HG03025 (cell line): Measurements from ENCODE around the gene LRIT2.

Experiments
- ATAC-seq: cut with Tn5 transposase; IDR thresholded peaks from one replicate; pipeline ENCODE4 v1.9.1; 2021; ENCODE audit warnings: mild to moderate bottlenecking, moderate library complexity; ENCODE audit not compliant: unreplicated experiment, low FRiP score

LRIT2 gene

DNA sequence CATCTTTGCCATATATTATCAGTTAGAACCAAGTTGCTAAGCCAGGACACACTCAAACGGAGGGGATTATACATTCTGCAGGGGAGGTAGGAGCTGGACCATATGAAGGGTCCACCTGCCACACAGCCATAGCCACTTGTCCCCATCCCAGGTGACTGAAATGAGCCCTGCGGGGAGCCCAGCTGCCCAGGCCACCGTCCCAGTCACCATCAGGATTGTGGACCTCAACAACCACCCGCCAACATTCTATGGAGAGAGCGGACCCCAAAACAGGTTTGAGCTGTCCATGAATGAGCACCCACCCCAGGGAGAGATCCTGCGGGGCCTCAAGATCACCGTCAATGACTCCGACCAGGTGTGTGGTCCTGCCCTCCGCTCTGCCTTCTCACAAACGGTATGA is 17.3 kb downstream of the LRIT2 start:
- no peak for ATAC-seq

DNA sequence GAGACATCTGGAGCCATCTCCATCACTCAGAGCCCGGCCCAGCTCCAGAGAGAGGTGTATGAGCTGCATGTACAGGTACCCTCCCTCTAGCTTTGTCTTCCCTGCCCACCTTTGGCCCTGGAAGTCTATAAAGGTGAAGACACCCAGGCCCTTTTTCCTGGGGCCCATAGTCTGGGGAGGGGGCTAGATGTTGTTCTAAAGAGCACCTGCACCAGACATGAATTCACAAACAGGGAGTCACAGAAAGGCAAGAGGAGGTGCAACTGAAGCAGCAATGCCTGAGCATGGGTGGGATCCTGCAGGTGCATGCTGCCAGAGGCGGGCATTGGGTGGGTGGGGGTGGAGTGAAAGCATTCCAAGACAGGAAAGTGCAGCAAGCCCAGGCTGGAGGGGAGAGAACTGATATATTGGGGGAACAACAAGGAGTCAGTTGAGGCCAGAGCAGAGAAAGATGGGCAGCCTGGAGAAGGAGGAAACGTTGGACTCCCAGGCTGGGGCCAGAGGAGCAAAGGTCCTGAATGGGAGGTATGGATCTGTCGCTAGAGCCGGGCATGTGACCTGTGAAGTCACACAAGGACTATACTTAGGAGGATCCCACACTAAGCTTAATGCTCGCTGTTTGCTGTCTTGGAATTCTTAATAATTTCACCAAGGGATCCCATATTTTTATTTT is 19.4 kb downstream of the LRIT2 start:
- ATAC-seq: no peak

DNA sequence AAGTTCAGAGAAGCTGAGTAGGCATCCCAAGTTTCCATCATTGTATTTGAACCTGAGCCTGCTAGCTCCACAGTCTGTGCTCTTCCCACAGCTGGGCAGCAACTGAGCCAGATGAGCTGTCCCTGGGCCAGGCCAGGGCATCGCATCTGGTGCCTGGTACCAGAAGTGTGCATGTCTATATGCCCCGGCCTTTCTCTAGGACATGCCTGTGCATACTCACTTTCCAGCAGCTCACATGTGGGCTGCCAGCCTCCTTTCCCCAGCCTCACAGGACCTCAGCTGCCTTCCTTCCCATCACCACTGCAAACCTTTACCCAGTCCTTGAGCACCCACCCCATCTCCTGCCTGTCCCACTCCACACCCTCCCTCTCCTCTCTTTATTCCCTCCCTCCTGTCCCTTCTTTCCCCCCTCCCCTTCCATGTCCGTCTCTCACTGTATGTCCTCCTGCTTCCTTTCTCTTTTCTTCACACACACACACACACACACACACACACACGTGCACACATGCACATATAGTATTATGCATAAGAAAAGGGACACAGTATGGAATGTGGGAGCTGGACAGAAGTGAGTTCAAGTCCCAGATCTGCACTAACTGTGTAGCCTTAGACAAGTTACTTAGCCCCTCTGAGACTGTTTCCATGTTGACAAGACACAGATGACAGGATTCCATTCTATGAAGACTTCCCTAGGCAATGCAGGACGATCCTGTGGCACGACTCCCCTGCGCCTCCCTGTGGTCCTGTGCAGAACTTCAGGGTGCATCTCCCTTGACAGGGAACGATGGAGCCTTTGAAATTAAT is 20.1 kb downstream of the LRIT2 start:
- ATAC-seq: peak; percentile 75

DNA sequence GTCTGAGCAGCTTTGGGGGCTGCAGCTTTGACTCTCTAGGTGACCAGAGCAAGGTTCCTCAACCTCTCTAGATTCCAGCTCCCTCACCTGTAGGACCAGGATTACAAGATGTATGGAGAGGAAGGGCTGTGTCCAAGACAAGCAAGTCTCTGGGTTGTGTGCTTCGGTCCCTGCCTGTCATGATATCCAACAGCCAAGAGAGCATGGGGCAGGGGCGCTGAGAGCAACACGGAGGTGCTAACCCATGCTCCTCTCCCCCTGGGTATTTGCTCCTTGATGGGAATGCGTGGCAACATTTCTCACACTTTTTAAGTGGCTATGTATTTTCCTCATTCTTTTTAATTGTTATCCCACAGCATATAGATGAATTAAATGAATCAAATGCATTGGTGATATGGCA is 20.7 kb downstream of the LRIT2 start:
- ATAC-seq: no peak

DNA sequence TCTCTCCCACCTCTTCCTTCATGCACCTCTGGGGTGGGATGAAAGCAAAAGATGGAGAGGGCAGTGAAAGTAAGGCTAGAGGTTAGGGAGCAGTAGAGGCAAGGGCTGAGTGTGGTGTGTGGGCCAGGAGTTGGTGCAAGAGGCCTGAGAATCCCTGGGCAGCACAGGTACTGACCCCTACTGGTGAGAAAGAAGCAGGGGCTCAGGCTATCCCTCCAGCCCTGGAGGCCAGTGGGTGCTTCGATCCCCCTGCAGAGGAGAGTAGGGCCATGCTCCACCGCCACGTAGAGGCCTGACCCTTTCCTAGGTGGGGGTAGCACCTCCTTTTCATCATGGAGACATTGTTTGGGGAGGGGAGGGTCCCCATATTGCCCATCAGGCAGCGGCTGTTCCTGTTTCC is 21.2 kb downstream of the LRIT2 start:
- no peak for ATAC-seq

DNA sequence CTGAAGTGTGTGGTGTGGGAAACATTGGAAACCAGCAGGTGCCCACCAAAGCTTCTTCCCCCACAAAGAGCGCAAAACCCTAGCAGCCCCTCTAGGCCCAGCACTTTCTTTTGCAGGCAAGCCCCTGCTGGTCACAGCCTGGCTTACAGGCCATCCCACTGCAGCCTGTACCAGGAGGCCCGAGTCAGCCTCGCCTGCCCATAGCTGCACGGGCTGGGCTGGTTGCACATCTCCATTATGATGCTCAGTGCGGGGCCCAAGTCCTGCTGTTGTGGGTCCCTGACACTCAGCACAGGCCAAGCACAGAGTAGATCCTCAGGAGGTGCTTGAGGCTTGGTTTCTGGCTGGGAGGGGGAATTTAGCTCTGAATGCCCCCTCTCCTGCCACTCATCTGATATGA is 23.0 kb downstream of the LRIT2 start:
- no peak for ATAC-seq

DNA sequence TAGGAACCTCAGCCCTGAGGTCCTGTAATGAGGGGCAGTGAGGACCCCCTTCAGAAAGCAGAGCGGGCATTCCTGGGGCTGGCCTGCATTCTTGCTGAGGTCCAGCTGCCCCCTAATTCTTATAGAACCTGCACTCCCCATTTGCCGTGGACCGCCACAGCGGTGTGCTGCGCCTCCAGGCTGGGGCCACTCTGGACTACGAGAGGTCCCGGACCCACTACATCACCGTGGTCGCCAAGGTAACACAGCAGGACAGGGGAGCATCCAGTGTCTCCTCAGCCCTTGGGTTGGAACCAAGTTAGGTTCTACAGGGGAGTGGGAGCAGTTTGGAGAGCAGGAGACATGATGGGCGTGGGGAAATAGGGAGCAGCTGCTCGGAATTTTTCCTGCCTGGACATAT is 23.7 kb downstream of the LRIT2 start:
- no peak for ATAC-seq

DNA sequence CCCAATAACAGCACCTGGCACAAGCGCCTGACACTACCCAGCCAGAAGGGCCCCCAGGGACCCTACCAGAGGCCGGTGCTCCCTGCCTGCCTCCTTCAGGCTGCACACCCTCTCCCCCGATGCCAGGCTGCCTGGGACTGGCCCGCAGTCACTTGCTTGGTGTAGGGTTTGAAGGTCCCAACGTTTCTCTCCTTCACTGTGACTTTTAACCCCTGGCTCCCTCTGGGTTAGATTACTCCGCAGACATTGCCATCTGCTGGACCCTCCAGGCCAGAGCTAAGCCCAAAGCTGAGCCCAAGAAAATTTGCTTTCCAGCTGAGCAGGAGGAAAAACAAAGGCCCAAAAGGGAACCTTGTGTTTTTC is 24.1 kb downstream of the LRIT2 start:
- no peak for ATAC-seq

DNA sequence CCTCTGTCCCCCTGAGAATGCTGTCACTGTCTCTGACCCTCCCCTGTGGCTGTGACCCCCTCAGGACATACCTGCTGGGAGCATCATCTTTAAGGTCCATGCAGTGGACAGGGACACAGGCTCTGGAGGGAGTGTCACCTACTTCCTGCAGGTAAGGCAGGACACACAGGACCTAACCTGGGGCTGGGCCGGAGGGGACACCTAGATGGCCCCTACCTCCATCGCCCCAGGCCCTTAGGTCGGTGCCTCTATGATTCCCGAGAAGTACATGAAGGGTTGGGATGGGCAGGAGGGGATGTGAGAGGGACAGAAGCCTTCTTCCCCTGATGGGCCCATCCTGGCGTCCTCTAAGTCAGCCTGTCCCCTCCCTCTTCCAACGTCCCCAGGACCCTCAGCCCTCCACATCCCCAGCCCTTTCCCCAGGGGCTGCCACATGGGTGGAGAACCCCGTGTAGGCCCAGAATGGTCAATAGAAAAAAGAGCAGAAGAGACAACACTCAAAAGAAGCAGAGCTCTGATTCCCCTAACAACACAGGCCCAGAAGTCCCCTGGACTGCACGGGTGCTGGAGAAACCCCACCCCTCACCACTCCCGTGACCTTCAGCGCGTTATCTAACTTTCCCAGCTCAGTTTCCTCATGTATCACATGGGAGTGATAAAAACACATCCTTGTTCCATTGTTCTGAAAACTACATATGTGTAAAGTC is 24.7 kb downstream of the LRIT2 start:
- ATAC-seq: no peak

DNA sequence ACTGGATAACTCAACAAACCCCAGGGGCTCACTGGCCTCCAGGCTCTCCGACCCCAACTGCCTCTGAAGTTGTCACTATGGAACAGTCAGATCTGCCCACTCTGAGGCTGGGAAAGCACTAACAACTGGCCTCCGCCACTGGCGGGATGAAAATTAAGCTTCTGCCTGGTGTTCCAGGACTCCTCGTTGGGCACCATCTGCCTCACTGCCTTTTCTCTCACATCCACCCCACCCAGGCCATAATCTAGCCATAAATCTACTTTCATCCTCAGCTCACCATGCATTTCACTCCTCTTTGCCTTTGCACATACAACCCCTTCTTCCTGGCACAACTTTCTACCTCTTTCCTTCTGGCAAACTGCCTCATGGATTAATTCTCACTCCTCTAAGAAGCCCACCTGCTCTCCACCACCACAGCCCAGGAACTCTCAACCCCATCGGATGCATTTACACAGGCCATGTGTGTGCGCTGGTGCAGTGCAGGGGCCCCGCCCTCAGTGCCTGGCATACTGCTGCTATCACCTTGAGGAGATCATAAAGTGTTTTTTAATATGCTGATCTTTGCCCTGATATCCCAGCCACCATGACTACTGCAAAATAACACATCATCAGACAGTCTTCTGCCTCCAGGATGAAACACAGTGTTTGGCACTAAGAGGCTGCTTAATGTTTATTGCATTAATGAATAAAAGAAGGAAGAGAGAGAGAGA is 27.0 kb downstream of the LRIT2 start:
- ATAC-seq: no peak

DNA sequence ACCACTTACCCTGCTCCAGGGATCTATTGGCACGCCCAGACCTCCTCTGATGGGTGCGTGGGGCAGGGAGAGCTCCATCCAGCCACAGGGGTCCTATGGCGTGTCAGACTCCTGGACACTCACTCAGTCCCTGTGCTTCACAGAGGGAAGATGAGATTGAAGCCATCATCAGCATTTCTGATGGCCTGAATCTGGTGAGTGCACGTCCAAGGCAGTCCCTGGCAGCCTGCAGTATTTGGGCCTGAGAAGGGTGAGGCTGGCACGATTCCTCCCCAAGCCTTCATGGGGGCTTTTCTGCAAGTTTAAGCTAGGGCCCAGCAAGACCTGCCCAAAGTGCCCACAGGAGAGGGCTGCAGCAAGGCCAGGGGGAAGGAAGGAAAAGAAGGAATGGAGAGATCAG is 27.7 kb downstream of the LRIT2 start:
- no peak for ATAC-seq

DNA sequence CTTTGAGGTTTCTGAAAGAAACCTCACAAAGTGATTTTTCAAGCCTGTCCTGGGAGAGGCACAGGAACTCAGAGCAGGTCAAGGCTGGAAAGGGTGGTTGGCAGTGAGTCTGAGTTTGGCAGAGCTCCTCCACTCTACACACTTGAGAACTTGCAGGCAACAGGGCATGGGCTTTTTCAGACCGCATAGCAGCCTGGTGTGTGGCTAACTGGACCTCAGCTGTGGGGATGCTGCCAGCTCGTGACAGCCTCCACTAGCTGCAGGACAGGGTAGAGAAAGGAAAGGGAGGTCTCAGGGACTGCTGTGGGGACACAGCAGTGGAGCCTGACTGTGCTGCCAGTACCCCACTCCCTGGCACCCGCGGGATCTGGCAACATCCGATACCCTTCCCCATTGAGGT is 28.4 kb downstream of the LRIT2 start:
- no peak for ATAC-seq

DNA sequence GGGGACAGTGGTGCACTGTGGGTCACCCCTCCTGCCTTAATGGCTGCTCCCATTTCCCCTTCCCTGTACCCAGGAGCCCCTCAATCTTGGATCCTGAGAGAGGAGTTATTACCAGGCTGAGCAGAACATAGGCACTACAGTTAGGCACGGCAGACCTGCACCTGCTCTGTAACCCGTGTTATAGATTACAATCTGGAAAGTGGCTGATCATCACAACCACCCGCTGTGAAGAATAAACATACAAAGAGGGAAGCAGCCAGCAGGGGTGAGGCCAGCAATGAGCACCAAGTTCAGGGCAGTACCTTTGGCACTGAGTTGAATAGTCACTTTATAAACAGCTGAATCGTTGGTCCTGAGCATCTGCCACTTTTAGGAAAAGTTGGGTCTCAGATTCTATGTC is 29.3 kb downstream of the LRIT2 start:
- ATAC-seq: no peak

DNA sequence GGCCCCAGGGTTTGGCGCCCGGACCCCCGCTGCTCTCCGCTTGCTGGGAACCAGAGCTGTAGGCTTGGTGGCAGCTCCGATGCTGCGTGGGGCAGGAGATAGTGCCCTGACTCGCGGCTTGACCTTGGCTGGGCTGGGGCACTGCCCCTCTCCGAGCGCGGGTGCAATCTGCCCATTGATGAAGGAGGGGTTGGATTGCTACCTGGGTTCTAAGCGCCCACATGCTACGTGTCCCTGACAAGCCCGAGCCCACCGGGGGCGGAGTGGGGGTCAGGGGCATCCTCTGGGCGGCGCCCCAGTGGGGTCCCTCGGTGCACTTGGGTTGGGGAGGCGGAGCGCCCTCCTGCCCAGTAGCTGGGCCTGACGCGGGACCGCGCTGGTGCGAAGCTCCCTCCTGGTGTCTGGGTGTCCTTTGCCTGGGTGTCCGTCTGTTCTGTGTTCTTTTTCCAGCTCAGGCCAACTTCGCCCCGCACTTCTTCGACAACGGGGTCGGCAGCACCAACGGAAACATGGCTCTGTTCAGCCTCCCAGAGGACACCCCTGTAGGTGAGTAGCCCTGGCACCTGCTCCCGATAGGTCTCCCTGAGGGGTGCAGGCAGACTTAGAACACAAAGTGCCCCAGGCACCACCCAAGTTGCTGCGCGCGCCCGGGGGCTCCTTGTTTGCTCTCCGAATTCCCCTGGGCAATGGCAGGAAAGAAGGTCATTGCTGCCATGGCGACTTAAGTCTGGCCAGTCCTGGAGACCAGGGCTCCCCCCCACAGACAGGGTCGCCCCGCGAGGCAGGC is 30.1 kb downstream of the LRIT2 start:
- ATAC-seq: no peak

DNA sequence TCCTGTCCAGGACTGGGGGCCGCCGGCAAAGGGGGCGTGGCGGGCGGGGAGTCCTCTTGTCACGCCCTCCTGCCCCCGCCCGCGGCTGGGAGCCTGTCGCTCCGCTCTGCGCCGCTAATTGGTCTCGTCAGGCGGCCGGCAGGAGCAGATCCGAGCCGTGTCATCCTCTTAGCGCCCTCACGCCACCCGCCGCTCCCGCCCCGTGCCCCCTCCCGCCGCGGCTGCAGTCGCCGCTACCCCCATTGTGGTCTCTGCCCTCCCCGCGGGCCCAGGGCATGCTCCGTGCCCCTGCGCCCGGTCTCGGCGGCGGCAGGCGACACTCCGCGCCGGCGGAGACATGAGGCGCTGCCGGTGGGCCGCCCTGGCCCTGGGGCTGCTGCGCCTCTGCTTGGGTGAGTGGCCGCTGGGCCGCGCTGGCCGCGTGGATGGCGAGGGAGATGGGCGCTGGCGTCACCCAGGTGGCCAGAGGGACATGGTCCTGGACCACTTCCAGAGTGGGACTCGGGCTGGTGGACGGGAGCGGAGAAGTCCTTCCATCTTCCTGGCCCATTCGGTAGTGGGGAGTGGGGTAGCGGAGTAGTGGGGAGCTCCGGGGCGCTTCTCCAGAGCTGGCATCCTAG is 30.8 kb downstream of the LRIT2 start, which contains the start of gene CDHR1:
CDHR1 (plus strand) TSS at position 114 of the 620 bp plus-strand sequence; CDS start at position 338, 224 bp downstream.
- ATAC-seq: peak; percentile 57

DNA sequence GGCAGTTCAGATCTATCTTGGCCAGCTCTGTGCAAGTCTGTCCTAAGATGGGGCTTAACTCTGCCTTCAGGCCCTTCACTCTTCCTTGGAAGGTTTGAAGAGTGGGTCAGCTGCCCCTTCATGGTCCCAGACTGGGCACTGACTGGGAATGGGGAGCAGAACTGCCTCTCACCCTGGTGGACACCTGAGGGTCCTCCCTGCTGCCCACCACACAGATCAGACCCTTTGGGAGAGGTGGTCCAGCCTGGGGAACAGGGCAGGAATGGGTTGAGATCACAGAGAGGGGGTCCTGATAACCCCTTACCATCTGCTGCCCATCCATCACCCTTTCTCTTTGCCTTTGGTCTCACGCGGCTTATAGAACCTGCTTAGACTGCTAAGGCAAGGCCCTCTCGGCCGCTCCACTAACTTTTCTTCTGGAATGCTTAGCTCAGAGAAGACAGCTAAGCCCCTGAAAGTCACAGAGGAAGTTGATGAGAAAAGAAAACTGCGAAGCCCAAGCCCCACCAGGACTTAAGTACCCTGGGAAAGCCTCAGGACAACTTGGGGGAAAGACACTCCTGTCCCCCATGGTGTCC is 31.4 kb downstream of the LRIT2 start:
- peak; percentile 4 for ATAC-seq

DNA sequence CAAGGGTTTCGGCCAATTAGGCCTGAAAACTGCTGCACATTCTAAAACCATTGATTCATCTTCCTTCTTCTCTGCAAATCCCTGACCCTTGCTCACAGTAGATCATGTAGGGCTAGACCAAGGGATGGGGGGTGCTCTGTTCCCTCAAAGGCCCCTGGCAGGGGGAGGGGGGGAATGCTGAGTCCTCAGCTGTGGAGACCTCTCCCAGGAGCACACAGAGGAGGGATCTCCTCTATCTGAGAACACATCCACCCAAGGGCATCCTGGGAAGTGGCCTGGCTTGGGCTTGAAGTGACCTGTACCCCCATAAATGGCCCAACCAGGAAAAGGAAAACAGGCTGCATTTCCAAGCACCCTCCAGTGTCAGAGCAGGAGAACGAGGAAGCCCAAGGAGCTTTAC is 32.0 kb downstream of the LRIT2 start:
- ATAC-seq: no peak

DNA sequence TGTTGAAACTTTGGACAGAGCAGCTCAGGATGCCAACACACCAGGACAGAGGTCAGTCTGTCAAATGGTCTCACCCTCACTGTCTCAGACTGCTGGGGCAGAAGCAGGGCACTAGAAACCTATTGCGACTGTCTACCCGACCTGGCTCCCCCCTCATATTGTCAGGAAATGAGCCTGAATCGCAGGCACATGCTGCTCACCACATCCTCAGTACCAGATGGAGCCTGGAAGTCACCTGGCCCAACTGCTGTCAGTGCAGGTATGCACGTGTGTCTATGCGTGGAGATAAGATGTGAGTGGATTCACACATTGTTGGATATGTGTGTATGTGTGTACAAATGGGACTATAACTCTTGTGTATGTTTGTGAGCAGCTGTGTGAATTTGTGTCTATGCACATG is 34.2 kb downstream of the LRIT2 start:
- no peak for ATAC-seq

DNA sequence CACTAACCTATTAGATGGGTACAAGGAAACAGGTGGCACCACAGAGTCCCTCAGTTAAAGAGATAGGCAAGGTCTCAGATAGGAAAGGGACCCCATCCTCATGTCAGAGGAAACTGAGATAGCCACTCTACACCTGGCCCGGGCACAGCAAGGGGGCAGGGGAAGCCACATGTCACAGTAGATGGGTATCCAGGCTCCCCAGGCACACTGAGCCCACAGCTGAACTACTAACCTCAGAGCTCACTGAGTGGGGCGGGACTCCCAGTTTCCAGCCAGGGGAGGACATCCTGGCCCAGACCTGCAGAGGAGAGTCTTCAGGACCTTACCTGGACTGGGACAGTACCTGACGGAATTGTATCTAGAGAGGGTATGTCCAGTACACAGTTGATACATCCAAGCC is 34.7 kb downstream of the LRIT2 start:
- no peak for ATAC-seq
